Heart left ventricle (tissue), 16 donors: ENCODE results near the gene WIPF3. TPM values are rescaled to one million over a fixed set of nuclear protein-coding genes. Genes with fewer than 3 reads are reported as not detected.
"Not testable (repeated sequence)": the region's sequence is repeated elsewhere in the genome, so short reads cannot be mapped to it uniquely, and the experiment has no call there.

Experiments used
- ATAC-seq, 4 donors: fragments of 200-7000 bp; cut with Tn5 transposase; one replicate each; pipeline ENCODE4 v1.9.1; 2020 to 2022; ENCODE audit warnings: moderate library complexity in 4 of 4, mild to moderate bottlenecking in 3 of 4, moderate number of reproducible peaks in 1 of 4
- DNase-seq, 5 donors: peaks; one replicate each; pipeline ENCODE4 v3.0.0-alpha.2; 2020
- H3K27ac ChIP-seq, 12 donors: fragments of 200-600 bp; sonication (generic) in 4 of 12; one replicate each; pipeline versions ENCODE4 v1.5.0 to v1.8.0; 2016 to 2022; ENCODE audit warnings: mild to moderate bottlenecking in 2 of 12
- H3K27me3 ChIP-seq, 9 donors: fragments of 200-600 bp; sonication (generic) in 2 of 9; one replicate each; pipeline versions ENCODE4 v1.5.1 to v1.8.0; 2016 to 2022; ENCODE audit warnings: mild to moderate bottlenecking in 3 of 9
- H3K36me3 ChIP-seq, 9 donors: fragments of 200-600 bp; sonication (generic) in 2 of 9; one replicate each; pipeline versions ENCODE4 v1.5.0 to v1.8.0; 2018 to 2022; ENCODE audit warnings: mild to moderate bottlenecking in 2 of 9
- H3K4me1 ChIP-seq, 12 donors: fragments of 200-600 bp; sonication (generic) in 4 of 12; one replicate each; pipeline versions ENCODE4 v1.5.0 to v1.8.0; 2016 to 2022; ENCODE audit warnings: mild to moderate bottlenecking in 3 of 12
- H3K4me3 ChIP-seq, 12 donors: fragments of 200-600 bp; sonication (generic) in 4 of 12; one replicate each; pipeline versions ENCODE4 v1.5.0 to v1.8.0; 2017 to 2022; ENCODE audit warnings: mild to moderate bottlenecking in 9 of 12, moderate library complexity in 4 of 12
- H3K9me3 ChIP-seq, 12 donors: fragments of 200-600 bp; sonication (generic) in 4 of 12; one replicate each; pipeline versions ENCODE4 v1.5.0 to v1.8.0; 2016 to 2022; ENCODE audit warnings: mild to moderate bottlenecking in 1 of 12
- CTCF ChIP-seq, 12 donors: fragments of 200-600 bp; sonication (generic) in 4 of 12; IDR thresholded peaks; one replicate each; pipeline versions ENCODE4 v1.5.0 to v1.8.0; 2018 to 2022; ENCODE audit warnings: antibody characterized with exemption in 12 of 12, mild to moderate bottlenecking in 5 of 12
- POLR2A ChIP-seq, 2 donors: fragments of 450-650 bp; IDR thresholded peaks; one replicate each; pipeline ENCODE4 v1.6.1; 2017; ENCODE audit warnings: antibody characterized with exemption in 2 of 2, mild to moderate bottlenecking in 2 of 2, moderate library complexity in 2 of 2
- WGBS, 4 donors: extraction: QIAGEN DNeasy Blood & Tissue Kit in 2 of 4; methylation state at CpG; one replicate each; pipeline versions ENCODE4 v1.1.5 to v1.1.7; 2013 to 2018; 5-methylcytosine and 5-hydroxymethylcytosine counted together
- intact Hi-C, 10 donors: fragments of 100-400 bp; cut with DNase I; formaldehyde crosslinking; loops; one replicate each; pipeline versions ENCODE4 v1.11.1 to v1.14.2; 2022
- polyA plus RNA-seq, 2 donors: library from polyadenylated mRNA; stranded (reverse); fragments of 200-250 nt; gene quantifications; one replicate each; pipeline ENCODE4 v1.2.3, GENCODE V29; 2013
- total RNA-seq, 9 donors: library from RNA; depleted of rRNA in 2 of 9; stranded (reverse); fragments of >200 nt in 2 of 9; fragmentation: NEBNext Ultra II Directional in 3 of 9; extraction: Animal tissue kit (Norgen Biotek cat#: 25700) in 3 of 9; gene quantifications; one replicate each; pipeline versions ENCODE4 v1.1.0 to v1.2.4, GENCODE V29; 2016 to 2023
- donor health status: ischemic (EF 13 %, LVEDD 7.1; RV severe dilation, severe dysfunction).
- donor health status: healthy with polysubstance abuse.
- donor health status: DM: no; HTN: yes; CAD: no.
- donor health status: DM: no; HTN: no; CAD: no.
- donor health status: ischemic (EF 25% LVEDD 6.9; RV normal size, moderate dysfunction).
- donor health status: ischemic (EF 25% LVEDD 5.7; RV mildly dilated, moderate dysfunction).
- donor health status: healthy.
- donor health status: DM: yes; HTN: yes; CAD: no.
- donor health status: ischemic (EF 35%, LVEDD 5.7; RV mildly dilated, moderate dysfunction).
- donor health status: nonischemic (EF 11% LVEDD 7.7; RV severe dilation, severe dysfunction).
- donor health status: DM: yes; HTN: yes; CAD: no.
- donor health status: PGD.
- donor health status: ischemic (EF 29% LVEDD 5.4; RV normal size, mild dysfunction).
- donor health status: nonischemic (EF 23%, LVEDD 6.1; RV moderate dilation, normal function).

WIPF3 gene
- total and polyA plus RNA-seq, 11 donors: 1.2 to 16.5 (median 6.8) TPM

- WGBS, 4 donors: 81 to 89% (median 85%) methylated on average over 9 of the region's 9 CpGs
- ATAC-seq: no peak
- Histone ChIP-seq H3K27me3 (no peaks in the 10 kb centered on the region), H3K4me1 (peaks cover 0 to 25% (median 0%) of the 10 kb centered on the region in 12 donors), H3K9me3 (no peaks in the 10 kb centered on the region), H3K36me3 (peaks cover 0 to 12% (median 0%) of the 10 kb centered on the region in 9 donors), H3K27ac (no peak overlapping the region), H3K4me3 (no peak overlapping the region)
- intact Hi-C loops: no loop called here
- DNase-seq: no peak
- TF ChIP-seq CTCF (IDR thresholded peaks at IDR 0.05) (no peak), POLR2A (IDR thresholded peaks at IDR 0.05) (no peak)
Observed at GRCh38 chr7:29957521-29958310, 151.4 kb downstream of the WIPF3 start.

GRCh38 chr7:29958667-29959358, 152.5 kb downstream of the WIPF3 start:
- H3K4me3 ChIP-seq: no peak overlapping the region
- peaks cover 0 to 20% (median 0%) of the 10 kb centered on the region in 12 donors for H3K4me1 ChIP-seq
- 80 to 86% (median 82%) methylated on average over 8 of the region's 8 CpGs for whole genome bisulfite sequencing, 4 donors
- DNase-seq (no peak), ATAC-seq (no peak)
- intact Hi-C loops: no loop called here
- no peak overlapping the region for H3K27ac ChIP-seq
- no peaks in the 10 kb centered on the region for H3K27me3 ChIP-seq
- H3K9me3 ChIP-seq: no peaks in the 10 kb centered on the region
- TF ChIP-seq CTCF (IDR thresholded peaks at IDR 0.05) (no peak), POLR2A (IDR thresholded peaks at IDR 0.05) (no peak)
- peaks cover 0 to 8% (median 0%) of the 10 kb centered on the region in 9 donors for H3K36me3 ChIP-seq

- DNase-seq, intact Hi-C loops: not testable (repeated sequence)
- WGBS, 4 donors: 96 to 100% (median 99%) methylated on average over 4 to 19 of the region's 19 CpGs
Observed at GRCh38 chr7:29961611-29962010, 155.3 kb downstream of the WIPF3 start.

GRCh38 chr7:29962035-29962434, 155.7 kb downstream of the WIPF3 start:
- Histone ChIP-seq H3K27ac (no peak overlapping the region), H3K4me3 (no peak overlapping the region), H3K27me3 (no peaks in the 10 kb centered on the region), H3K36me3 (peaks cover 0 to 19% (median 0%) of the 10 kb centered on the region in 9 donors), H3K9me3 (no peaks in the 10 kb centered on the region), H3K4me1 (no peaks in the 10 kb centered on the region)
- ATAC-seq (no peak), DNase-seq (no peak)
- WGBS, 4 donors: 94 to 100% (median 99%) methylated on average over 1 of the region's 1 CpG
- intact Hi-C loops: no loop called here
- TF ChIP-seq POLR2A (IDR thresholded peaks at IDR 0.05): no peak
- no peak for TF ChIP-seq CTCF (IDR thresholded peaks at IDR 0.05)

More at GRCh38 chr7:29961611-29962010, 155.3 kb downstream of the WIPF3 start:
- H3K9me3 ChIP-seq, H3K4me3 ChIP-seq, H3K27ac ChIP-seq, H3K27me3 ChIP-seq, H3K4me1 ChIP-seq, ATAC-seq: not testable (repeated sequence)
- H3K36me3 ChIP-seq: peaks cover 0 to 15% (median 0%) of the 10 kb centered on the region in 9 donors
